CD4-positive, alpha-beta T cell treated with Interleukin-12 subunit alpha and Interleukin-12 subunit beta, for 1 hour (primary cell): ENCODE results near the gene PKD2L1.

Experiments used
- DNase-seq: peaks from one replicate; pipeline ENCODE4 v3.0.0-alpha.2; 2020

The PKD2L1 gene

DNA sequence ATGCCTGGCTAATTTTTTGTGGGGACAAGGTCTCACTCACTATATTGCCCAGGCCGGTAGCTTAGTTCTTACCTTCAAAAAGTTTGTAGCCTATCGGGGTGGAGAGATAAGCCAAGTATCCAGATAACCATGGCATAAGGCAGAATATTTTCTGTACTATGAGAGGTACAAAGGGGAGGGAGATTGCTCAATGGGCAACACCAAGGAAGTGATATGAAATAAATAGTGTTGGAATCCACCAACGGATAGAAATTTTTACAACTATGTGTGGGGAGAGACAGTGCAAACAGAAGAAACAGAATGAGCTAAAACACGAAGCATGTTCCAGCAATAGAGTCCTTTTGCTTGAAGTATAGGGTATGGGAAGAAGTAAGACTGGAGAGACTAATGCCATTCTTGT lies 25.1 kb upstream of the PKD2L1 start:
- DNase-seq = no peak

DNA sequence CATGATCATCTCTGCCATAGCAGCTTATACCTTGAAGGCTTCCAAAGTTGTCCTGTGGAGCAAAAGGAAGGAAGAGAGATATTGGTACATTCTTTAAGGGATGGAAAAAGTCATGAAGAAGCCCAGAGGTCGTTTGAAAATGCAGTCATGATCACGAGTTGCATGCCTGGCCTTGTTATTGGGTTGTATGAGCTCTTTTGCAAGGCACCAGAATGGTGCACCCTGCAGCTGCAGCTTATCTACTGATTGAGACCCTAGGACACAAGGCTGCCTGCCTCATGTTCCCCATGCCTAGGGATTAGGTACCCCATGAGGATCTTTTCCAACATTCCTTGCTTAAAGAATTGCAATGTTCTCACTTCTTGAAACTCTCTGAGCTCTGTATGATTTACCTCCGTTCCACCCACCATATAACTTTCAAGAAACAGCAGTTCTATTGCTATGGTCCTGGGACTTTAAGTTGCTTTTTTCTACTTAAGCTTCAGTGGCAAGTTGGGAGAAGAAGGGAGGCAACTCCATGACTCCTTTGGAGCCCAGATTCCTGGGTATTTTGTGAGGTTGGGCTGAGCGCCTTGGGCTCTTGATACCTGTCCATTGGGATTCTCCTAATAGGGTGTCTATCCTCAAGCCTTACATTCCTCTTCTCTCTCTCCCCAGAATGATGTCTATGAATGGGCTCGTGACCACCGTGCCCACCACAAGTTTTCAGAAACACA lies 23.9 kb upstream of the PKD2L1 start:
- no peak for DNase-seq

DNA sequence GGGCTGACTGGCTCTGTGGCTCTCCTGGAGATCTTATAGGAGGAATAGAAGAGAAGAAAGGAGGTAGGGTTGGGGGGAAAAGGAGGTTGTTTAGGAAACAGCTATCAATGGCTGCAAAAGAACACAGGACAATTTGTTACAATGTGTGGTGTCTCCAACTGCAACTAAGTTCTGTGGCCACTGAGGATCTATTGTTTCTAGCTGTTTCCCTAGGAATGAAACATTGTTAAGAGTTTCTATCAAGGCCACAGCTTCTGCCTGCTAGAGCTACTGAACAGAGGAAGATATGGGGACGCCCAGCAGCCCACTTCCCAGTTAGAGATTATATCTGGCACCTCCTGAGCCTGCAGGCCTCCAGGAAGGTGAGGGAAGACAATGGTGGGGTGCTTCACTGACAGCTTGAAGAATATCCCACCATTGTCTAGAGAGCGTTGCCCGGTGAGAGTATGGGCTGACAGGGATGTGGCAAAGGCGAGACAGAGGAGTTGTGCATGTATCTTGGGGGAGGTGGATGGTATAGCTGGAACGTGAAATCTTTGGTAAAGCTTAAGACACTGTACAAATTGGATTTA lies 21.0 kb upstream of the PKD2L1 start:
- no peak for DNase-seq

DNA sequence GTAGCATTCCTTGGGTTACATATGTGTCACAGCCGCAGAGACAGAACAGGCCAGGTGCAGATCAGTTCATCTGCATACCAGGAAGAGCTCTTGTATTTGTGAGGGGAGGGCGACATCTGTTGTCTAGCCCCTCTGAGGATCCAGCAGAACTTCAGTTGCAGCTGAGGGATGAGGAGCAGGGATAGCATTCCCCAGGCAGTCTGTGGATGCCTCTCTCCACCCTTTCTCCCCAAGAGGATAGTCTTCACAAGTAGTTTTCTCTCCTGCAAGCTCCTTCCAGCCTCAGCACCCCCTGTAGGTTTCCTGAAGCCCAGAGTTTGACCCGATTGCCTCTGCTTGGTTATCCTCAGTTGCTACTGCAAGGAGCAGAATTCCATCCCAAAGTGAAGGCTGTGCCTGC lies 19.6 kb upstream of the PKD2L1 start:
- no peak for DNase-seq

DNA sequence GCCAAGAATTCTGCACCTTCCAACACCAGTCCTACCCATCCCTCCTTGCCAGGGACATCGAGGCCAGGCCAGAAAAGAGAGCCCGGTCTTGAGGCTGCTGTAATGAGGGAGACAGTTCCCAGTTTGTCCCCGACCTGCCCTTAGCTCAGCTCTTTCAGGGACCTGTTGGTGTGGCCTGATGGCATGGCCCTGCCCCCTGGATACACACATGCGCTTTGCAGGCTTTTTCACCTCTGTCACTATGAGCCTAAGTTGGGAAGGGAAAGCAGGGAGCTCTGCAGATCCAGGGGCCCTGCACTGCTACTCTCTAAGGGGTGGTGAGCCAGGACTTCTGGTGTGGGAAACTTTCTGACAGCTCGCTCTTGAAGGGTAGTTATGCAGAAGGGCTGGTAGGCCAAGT lies 19.1 kb upstream of the PKD2L1 start:
- DNase-seq = no peak

DNA sequence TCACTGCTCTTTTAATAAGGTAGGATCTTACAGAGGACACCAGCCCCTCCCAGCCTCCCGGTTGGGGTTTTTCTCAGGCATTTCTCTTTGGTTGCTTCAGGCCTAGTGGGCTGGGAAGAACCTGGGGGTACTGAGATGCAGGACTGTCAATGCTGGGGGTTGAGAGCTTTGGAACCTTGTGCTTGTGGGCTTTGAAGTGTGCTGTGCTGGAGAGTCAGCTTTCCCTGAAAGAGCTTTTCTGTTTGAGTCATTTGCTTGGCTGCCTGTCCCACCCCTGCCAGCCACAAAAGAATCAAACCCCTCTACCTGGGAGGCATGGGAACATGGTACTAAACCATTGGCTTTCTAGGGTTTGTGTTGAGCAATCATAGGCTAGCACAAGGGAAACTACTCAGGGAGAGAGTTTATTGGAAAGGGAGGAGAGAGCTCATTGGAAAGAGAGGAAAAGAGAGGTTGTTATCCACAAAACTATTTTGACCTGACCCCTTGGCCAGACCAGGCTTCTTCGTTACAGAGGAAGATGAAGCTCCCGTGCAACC lies 18.4 kb upstream of the PKD2L1 start:
- DNase-seq = no peak

DNA sequence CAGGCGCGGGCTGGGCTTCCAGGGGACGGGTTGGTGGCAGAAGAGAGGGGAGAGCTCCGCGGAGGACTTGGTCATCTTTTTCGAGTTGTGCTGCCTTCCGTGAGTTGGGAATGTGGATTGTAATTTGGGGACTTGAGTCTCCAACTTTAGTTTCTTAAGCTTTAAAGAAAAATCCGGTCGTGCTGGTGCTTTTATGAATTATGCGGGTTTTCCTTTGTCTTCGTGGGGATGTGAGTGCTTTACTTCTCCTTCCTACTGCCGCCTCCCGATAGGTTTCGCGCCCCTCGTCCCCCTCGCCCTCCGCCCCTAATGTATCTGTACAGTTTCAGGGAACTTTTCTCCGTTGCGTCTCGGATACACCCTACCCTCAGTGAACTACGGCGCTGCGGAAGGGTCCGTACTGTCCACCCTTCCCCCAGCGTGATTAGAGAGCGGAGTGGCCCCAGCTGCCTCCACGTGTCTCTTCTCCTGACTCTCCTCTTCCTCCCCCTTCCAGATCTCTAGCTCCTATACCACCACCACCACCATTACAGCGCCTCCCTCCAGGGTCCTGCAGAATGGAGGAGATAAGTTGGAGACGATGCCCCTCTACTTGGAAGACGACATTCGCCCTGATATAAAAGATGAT lies 17.7 kb upstream of the PKD2L1 start:
- no peak for DNase-seq

DNA sequence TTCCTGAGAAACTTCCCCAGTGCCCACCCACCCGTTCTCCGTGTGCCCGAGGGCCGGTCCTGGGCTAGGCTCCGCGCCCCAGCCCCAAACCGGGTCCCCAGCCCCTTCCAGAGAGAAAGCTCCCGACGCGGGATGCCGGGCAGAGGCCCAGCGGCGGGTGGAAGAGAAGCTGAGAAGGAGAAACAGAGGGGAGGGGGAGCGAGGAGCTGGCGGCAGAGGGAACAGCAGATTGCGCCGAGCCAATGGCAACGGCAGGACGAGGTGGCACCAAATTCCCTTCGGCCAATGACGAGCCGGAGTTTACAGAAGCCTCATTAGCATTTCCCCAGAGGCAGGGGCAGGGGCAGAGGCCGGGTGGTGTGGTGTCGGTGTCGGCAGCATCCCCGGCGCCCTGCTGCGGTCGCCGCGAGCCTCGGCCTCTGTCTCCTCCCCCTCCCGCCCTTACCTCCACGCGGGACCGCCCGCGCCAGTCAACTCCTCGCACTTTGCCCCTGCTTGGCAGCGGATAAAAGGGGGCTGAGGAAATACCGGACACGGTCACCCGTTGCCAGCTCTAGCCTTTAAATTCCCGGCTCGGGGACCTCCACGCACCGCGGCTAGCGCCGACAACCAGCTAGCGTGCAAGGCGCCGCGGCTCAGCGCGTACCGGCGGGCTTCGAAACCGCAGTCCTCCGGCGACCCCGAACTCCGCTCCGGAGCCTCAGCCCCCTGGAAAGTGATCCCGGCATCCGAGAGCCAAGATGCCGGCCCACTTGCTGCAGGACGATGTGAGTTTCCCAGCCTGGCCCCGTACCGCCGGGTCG lies 16.9 kb upstream of the PKD2L1 start, which contains the start of gene SCD:
Gene SCD (plus strand): TSS at position 469 of the 803 bp plus-strand sequence. CDS start 272 bp downstream, at position 741.
- DNase-seq = peak; percentile 84

DNA sequence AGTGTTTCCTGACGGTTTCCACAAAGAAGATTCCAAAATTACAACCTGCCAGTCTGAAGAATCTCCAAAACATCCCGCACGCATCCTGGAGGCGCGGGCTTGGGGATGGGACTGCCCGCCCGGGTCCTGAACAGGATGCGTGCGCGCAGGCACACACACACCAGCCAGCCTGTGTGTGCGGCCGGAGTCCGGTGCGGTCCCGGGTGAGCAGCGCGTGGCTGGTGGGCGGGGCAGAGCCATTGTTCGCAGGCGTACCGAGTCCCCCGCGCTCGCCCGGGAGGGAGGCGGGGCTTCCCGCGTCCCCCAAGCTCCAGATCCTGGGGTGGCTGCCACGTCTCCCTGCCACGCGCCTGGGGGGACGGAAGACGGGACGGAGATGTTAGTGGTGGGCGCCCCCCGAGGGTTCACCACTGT lies 16.3 kb upstream of the PKD2L1 start:
- DNase-seq = peak; percentile 62

DNA sequence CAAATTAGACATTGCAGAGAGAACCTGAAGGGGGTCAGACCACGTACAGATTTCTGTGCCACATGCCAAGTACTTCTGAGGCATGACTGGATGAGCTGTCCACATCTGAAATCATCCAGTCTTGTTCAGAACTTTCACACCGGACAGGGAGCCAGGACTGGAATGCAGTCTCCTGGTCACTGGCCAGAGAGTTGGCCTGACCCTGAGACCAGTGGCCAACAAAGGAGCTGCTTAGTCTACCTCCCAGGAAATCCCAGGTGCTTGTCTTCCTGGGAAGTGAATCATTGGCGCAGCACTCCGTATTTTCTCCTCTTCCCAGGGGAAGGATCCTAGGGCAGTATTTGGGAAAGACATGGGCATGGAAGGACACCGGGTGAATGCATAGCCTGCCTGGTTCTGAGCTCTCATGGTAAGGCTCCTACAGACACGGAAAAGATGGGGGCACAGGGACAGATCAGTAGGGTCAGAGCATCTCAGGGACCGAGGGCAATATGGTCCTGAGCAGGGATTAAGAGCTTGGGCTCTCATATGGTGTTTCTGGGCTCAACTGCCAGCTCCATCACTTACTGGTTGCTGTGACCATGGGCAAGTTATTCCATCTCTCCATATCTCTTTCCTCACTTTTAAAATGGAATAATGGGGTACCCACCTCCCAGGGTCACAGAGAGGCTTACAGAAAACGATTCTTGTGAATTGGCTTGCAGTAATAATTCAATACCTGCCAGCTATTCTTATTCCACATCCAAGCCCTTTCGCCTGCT lies 15.7 kb upstream of the PKD2L1 start:
- DNase-seq = no peak

DNA sequence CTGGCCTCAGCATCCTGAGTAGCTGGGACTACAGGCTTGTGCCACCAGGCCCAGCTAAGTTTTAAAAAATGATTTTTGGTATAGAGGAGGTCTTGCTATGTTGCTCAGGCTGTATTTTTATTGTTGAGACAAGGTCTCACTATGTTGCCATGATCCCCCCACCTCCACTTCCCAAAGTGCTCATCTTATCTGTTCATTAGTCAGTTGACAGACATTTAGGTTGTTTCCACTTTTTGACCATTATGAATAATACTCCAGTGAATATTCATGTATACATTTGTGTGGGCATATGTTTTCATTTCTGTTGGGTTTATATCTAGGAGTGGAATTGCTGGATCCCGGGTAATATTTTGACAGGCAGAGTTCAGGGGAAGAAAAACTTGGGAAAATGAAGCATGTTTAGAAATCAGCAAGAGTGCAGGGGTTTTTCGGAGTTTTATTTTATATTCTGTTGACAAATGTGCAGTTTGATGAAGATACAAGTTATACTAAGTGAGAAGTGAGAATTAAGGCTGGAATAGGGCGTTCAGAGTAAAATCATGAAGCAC lies 14.3 kb upstream of the PKD2L1 start:
- DNase-seq = no peak

DNA sequence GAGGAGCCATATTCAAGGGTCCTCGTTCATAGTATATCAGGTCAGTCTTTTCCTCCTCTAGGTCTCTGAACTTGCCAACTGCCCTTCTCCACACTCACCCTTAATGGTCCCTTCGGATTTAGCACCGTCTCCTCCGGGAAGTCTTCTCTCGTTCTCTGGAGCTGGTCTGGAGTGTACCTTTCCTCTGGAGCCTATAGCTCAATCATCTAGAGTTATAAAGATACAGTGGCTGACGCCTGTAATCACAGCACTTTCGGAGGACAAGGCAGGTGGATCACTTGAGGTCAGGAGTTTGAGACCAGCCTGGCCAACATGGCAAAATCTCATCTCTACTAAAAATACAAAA lies 12.6 kb upstream of the PKD2L1 start:
- no peak for DNase-seq

DNA sequence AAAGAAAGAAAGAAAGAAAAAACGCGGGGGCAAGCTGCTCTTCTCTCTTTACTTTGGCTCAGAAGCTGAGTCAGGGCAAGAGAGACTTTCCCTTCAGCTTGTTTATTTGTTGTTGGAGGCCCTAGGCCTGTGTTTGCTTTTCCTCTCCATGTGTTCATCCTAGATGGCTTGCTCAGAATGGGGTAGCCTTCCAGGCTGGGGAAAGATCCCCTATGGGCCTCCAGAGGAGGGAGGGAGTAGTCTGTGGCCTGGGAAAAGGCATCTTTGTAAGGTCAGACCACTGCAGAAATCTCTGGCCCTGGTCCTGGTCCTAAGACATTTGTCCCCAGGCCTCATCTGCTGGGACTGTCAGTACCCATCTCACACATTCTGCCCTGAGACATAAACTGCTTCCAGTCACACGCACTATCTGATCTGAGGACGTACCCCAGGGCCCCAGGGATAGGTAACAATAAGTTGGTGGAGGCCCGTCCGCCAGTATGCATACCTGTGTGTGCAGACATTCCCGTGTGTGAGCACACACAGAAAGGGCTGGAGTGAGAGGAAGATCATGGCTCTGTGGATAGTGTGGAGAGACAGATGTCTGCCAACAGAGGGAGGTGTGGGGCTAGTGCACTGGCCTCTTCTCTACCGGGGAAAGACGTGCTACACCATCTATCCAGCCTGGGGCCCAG lies 12.1 kb upstream of the PKD2L1 start:
- peak; percentile 51 for DNase-seq

DNA sequence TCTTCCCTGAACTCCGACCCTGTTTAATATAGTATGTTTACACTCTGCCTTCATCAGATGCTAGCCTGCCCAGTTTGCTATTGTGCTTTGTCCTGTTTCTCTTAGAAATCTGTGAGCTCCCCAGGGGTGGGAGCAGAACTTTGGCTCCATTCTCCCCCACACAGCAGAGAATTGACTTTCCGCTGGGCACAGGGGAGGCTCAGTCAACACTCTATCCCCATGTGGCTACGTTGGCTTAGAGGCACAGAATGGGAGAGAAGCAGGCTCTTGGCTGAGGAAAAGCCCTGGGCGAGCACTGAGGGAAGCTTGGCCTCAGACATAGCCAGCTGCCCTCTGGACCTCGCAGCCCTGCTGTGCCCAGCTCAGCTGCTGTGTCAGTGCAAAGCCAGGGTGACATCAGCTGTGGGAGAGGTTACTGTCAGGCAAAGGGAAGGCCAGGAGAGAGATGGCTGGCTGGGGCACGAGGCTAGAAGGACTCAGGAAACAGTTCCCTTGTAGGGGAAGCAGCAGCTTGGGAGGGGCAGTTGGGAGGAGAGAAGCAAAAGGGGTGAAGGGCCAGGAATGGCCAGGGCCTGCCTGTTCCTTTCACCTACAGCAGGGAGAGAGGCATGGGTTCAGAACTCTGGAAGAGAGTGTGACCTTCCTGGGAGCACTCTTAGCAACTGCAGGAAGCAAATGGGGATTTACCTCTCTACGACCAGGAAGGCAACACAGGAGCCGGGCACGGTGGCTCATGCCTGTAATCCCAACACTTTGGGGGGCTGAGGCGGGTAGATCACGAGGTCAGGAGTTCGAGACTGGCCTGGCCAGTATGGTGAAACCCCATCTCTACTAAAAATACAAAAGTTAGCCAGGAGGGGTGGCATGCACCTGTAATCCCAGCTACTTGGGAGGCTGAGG lies 11.2 kb upstream of the PKD2L1 start:
- DNase-seq = no peak

DNA sequence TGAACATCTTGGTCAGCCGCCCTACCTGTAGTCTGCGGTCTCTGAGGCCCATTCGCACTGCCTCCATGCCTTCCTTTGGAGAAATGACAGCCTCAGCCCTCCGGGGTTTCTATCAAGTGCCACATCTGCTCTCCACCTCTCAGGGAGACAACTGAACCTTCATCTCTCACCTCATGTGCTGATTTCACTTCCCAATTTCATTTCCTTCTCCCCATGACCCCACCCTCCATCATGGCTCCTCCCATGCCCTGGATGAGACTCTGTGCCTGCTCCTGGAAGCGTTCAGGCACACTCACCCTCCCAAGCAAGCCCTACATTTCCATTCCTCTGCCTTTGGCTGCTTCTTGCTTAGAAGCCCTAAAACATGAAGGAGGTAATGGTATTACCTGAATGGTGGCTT lies 9.2 kb upstream of the PKD2L1 start:
- no peak for DNase-seq

DNA sequence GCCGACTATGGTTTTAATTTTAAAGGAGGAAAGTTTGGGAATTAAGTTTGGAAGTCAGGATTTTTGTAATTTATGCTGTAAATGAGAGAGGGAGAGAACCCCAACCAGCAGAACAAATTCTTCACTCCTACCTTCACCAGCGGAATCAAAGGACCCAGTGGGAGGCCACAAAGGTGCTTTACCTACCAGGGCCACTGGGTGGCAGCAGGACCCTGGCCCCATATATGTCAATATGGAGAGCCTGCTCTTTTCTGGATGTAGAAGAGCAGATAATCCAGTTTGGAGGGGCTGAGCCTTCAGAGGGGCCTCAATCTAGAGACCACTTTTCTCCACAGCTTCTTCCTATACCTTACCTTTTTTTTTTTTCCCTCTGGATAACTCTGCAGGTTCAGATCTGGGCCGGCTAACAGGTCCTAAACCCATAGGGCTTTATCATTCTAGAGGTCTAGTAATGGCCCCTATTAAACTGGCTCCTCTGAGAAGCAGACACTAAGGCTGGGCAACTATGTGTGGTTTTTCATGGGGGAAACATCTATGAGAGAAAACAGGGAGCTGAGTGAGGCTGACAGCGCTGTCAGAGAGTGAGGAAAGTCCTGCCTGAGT lies 8.5 kb upstream of the PKD2L1 start:
- peak; percentile 80 for DNase-seq

DNA sequence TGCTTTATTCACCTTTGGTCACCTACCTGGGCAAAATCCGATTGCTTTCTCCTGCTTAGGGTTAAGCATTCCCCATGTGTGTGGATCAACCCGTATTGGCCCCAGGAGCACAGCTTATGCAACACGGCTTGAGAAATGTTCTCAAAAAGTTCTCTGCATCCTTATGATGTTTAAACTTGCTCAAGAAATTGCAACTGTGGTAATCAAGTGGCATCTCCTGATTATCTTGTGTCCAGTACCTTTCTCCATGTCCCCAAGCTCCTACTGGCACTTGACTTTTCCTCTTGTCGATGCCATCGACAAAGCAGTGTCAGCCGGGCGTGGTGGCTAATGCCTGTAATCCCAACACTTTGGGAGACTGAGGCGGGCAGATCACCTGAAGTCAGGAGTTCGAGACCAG lies 4.7 kb upstream of the PKD2L1 start:
- no peak for DNase-seq

DNA sequence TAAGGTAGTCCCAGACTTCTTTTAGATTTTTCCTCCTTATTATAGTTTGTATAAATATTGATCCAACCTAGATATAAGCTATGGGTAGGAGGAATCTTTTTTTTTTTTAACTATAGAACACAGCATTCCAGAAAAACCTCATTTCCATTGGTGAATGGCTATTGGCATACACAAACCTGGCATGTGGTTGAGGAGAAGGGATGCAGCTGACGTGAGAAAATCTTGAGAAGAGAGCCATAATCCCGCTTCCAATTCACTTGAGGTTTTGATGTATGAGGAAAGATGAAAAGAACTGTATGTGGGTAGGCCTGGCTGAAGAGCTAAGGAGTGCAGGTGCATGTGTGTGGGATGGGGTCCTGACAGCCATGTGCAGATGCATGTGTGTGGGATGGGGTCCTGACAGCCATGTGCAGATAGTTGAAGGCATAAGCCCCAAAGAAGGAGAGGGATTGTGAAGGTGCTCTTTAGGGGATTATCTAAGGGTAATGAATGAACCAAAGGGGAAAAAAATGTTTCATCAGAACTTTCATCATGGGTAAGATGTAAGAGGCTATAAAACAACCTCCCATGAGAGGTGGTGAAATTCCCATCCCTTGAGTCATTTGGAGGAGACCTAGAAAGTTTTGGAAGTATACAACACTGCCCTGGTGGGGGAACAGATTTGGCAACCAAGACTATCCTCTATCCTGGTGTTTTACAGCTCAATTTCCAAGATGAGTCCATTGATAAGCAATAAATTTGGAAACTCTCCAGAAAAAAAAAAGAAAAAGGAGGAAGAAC lies 3.8 kb upstream of the PKD2L1 start:
- no peak for DNase-seq

DNA sequence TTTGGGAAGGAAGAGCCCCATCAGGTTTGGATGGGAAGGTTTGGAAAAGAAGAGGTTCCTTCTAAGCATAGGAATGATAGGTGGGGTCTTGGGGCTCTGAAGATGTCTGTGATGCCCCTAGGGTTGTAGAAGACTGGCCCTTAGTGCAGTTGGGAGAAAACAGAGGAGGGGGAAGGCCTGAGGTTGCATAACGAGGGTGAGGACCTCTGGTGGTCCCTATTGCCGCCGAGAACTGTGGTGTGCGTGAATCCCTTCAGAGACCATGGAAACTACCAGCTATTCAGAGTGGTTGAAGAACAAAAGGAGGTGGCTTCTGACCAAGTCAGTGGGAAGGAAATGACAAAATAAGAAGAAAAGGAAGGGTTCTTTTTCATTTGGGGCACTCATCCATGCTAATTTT lies 3.1 kb upstream of the PKD2L1 start:
- DNase-seq = no peak
